HG02798 (cell line): ENCODE data around the gene NEB.
"Not testable (repeated sequence)": the region's sequence is repeated elsewhere in the genome, so short reads cannot be mapped to it uniquely, and the experiment has no call there.

Experiments used
- ATAC-seq: cut with Tn5 transposase; IDR thresholded peaks from one replicate; pipeline ENCODE4 v1.9.1; 2021; ENCODE audit warnings: mild to moderate bottlenecking; ENCODE audit not compliant: unreplicated experiment, poor library complexity

Gene NEB

GRCh38 chr2:151570191-151570590, 164.1 kb downstream of the NEB start:
- ATAC-seq, result no peak

- ATAC-seq, result no peak
Observed at GRCh38 chr2:151569167-151569566, 165.1 kb downstream of the NEB start.

DNA sequence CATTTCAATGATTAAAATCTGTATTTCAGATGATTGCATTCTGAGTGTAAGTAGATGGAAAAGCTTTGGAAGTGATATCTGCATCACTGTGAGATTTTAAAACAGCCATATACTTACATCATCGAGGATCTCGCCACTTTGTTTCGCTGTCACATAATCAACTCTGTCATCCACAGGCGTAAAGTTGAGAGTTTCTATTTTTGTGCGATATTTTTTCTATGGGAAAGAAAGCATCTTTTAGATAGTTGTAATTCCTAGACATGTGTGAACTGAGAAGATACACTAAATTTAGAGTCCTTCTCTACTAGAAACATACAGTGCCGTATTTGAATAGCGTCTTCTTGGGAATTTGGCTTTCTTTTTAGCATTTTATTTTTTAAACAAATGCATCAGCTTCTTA, 165.8 kb downstream of the NEB start:
- no peak for ATAC-seq

DNA sequence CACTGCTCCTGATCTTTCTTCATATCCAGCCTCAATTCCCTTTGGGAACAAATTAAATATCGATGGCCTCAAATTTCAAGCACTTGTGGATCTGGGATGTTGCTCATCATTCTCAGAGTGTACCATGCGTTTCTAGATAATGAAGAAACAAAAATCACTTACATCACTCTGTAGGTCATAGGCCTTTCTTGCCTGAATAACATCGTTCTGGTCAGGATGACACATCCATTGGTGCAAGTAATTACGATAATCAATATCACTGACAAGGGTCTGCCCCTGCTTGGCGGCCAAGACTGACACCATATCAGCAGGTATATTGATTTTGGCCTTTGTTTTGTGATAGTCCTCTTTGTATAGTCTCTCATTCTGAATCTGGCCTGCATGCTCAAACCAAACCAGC, 167.3 kb downstream of the NEB start:
- no peak for ATAC-seq

- ATAC-seq, result no peak
Observed at GRCh38 chr2:151562398-151562797, 171.9 kb downstream of the NEB start.

DNA sequence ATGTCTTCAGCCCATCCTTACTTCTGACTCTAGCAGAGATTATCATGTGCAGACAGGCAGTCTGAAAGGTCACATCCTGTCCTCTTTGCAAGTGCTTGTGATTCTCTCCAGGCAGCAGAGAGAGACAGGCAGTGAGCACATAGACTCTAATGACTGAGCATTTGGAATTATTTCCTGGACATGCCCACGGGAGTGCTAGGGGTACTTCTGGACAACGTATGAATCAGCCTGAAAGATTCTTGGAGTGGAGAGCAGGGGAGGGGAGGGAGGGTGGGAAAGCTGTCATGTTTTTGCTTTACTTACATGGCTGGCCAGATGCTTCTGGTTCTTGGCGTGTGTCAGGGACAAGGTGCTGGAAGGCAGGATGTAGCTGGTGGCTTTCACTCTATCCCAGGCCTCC, 174.0 kb downstream of the NEB start:
- ATAC-seq, result no peak

DNA sequence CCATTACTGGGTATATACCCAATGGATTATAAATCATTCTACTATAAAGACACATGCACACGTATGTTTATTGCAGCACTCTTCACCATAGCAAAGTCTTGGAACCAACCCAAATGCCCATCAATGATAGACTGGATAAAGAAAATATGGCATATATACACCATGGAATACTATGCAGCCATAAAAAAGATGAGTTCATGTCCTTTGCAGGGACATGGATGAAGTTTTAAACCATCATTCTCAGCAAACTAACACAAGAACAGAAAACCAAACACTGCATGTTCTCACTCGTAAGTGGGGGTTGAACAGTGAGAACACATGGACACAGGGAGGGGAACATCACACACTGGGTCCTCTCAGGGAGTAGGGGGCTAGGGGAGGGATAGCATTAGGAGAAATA, 174.8 kb downstream of the NEB start:
- ATAC-seq, result not testable (repeated sequence)

- not testable (repeated sequence) for ATAC-seq
Observed at GRCh38 chr2:151557883-151558282, 176.4 kb downstream of the NEB start.

DNA sequence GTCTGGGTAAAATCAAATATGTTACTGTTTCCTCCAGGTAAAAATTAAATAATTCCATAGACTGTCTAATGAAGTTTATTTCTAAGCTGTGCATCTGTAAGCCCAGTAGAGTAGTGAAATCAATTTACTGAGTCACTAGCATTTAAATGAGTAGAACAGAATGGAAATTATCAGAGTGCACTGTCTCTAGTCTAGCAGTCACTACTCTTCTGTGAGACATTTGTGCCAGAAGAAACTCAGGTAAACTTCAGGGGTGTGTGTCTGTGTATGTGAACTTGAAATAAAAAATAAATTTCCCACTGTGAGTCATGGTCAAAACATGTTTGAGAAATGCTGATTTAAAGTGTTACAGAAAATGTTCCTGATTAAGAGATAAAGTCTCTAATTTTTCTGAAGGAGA, 178.2 kb downstream of the NEB start:
- no peak for ATAC-seq

DNA sequence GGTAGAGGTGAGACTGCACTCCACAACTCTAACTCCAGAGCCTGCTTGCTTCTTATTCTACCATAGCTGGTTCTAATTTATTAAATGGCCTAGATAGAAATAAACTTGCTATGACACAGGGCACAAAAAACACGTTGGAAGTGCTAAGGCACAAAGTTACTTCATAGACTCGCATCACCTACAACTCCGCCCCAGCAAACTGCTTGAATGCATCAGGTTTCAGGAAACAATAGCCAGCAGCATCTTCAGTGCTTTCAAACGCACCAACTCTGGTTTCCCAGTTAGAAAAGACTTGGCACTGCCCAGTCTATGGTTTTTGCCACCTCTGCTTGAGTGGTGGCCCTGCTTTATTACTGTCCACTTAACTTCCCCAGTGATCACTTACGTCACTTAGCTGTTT, 182.0 kb downstream of the NEB start:
- no peak for ATAC-seq

DNA sequence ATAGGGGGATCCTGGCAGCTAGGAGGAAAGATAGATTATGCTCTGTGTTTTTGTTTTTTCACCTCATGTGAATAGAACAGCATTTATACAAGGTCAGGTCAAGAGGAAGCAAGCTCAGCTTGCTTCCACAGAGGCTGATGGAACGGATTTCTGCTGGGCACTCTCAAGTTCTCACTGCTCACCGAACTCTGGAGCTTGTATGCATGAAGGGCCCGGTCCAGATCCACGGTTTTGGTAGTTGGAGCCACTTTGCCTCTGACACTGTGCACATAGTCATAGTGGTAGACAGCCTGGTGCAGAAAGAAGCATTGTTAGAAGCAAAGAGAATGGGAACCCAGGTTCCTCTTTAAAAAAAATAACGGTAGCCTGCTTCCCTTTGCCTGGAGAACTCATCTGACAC, 182.7 kb downstream of the NEB start:
- no peak for ATAC-seq

DNA sequence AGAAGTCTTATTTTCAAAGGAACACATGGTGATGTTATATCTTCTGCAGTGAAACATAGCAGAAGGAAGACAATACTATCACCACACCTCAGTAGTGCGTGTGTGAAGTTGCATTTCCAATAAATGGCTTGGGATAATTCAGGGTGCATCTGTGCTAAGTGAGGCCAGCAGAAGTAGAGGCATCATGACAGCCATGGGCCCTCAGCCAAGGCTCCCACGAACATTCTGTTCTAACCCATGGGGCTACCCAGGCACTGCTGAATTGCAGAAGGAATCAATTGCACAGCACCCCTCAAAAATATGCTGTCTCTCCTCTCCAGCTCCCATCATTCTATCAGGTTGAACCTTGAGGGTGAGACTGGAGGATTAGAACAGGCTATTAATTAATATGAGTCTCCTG, 185.1 kb downstream of the NEB start:
- no peak for ATAC-seq

DNA sequence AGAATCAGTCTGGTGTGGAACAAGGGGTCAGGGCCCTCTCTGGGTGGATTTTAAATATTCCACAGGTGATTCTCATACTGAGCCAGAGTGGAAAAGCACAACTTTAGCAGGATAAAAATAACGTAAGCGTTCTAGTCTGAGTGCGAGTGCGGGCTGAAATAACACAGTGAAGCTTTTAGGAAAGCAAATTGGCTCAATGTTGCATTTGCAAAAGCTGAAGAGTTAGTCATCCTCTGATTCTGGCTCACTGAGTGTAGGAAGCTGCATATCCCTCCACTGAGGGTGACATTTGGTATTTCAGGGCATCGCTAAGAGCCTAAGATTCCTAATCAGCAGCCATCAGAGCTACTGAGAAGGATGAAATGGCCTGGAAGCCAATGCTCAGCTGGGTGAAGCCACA, 189.8 kb downstream of the NEB start:
- ATAC-seq, result no peak

- ATAC-seq, result no peak
Observed at GRCh38 chr2:151543876-151544275, 190.4 kb downstream of the NEB start.

DNA sequence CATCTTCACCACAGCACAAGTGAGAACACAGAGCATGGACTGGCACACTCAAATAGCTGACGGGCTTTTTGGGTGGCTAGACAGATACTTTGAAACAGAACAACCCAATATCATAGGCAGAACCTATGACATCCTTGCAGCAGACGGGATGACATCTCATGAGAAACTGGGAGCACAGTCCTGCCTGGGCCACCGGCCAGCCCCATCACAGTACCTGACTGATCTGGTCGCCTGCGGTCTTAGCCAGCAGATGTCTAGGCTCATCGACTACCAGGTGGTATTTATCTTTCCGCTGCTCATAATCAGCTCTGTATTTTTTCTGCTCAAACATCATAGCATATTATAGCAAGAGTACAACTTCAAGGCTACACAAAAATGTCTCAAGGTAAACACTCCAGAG, 200.3 kb downstream of the NEB start:
- ATAC-seq, result no peak

GRCh38 chr2:151533127-151533526, 201.1 kb downstream of the NEB start:
- no peak for ATAC-seq

GRCh38 chr2:151526572-151527090, 207.6 kb downstream of the NEB start:
- no peak for ATAC-seq

- ATAC-seq, result no peak
Observed at GRCh38 chr2:151525821-151526373, 208.4 kb downstream of the NEB start.

GRCh38 chr2:151523850-151524249, 210.4 kb downstream of the NEB start:
- no peak for ATAC-seq

DNA sequence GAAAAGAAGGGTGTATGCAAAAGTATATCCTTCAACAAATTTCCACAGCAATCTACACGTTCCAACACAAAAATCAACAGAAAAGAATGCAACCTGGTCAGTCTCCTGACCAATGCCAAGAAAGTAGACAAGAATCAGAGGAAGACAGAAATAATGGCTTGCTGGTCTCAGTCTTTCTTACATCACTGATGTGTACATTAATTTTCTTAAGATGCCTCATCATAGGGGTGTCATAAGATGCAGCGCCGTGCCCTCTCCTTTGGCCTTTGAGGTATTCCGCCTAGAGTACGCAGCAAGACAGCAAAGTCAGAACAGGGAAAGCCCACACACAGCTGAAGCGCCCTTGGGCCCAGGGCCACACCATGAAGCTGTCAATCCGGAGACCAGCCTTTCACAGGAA, 211.7 kb downstream of the NEB start:
- ATAC-seq, result no peak

DNA sequence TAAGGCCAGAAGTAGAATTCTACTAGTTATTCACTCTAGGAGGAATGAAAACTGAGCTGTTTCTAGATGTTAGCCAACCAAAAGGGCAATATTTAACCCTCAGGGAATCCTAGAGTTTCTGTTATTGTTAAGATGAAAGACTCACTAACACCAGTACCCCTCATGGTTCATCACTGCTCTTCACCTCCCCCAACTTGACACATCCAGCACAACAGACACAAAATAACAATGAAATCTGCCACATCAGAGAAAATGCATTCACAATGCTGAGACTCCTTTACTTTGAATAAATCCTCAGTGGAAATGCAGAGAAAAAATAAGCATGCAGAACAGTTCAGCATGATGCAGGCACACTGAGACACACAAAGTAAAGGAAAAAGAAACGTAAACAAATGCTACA, 213.3 kb downstream of the NEB start:
- ATAC-seq, result no peak

- no peak for ATAC-seq
Observed at GRCh38 chr2:151518802-151519201, 215.5 kb downstream of the NEB start.

GRCh38 chr2:151508519-151508918, 225.8 kb downstream of the NEB start:
- no peak for ATAC-seq
